PC-3 (cell line): ENCODE results near the gene PARM1.

ENCODE experiments used
- CTCF ChIP-seq: fragments of 300-600 bp; sonication (generic); conservative IDR thresholded peaks from 2 replicates; pipeline ENCODE4 v1.5.1; 2017; ENCODE audit warnings: antibody characterized with exemption, low read depth, mild to moderate bottlenecking, low read length
- EZH2phosphoT487 ChIP-seq: fragments of 300-600 bp; sonication (generic); IDR thresholded peaks from 2 replicates; pipeline ENCODE4 v1.6.1; 2018; ENCODE audit warnings: mild to moderate bottlenecking, antibody characterized with exemption, low read length, borderline replicate concordance

- TF ChIP-seq CTCF (no peak), EZH2phosphoT487 (no peak)
Observed at GRCh38 chr4:74971862-74972261, 38.9 kb downstream of the PARM1 start.
